OCI-LY7 (cell line): ENCODE measurements around the gene MUC6. TPM values are rescaled to one million over a fixed set of nuclear protein-coding genes. Genes with fewer than 3 reads are reported as not detected.

Source experiments
- BruUV-seq: library from RNA; stranded (reverse); fragments of 400-500 nt; replicated peaks from 2 replicates; lab custom pipeline; 2021; lab: Mats Ljungman, UMichigan
- CTCF ChIA-PET: fragments of 300-600 bp; sonication (Branson Sonifier 250); formaldehyde crosslinking; loops from one replicate; lab custom pipeline; 2022; ENCODE audit warnings: antibody characterized with exemption; ENCODE audit not compliant: unreplicated experiment; lab: Charles Lee
- POLR2A ChIA-PET: fragments of 300-600 bp; sonication (Branson Sonifier 250); formaldehyde crosslinking; loops from one replicate; lab custom pipeline; 2022; ENCODE audit warnings: antibody characterized with exemption; lab: Charles Lee
- DNase-seq: peaks from one replicate; pipeline ENCODE4 v3.0.0-alpha.2; 2015; ENCODE audit warnings: low spot score
- H2AFZ ChIP-seq: fragments of 200-600 bp; sonication (generic), shearing (Covaris generic); 2 replicates; pipeline ENCODE4 v1.6.1; 2014; ENCODE audit warnings: mild to moderate bottlenecking, antibody characterized with exemption, low read length, moderate library complexity
- H3K27ac ChIP-seq: fragments of 200-600 bp; sonication (generic); 2 replicates; pipeline ENCODE4 v1.5.1; 2014; ENCODE audit warnings: mixed run types, low read depth, mild to moderate bottlenecking, moderate library complexity, low read length, inconsistent platforms; ENCODE audit not compliant: poor library complexity, severe bottlenecking
- H3K36me3 ChIP-seq: fragments of 200-600 bp; sonication (generic); 2 replicates; pipeline ENCODE4 v1.6.1; 2014; ENCODE audit warnings: mild to moderate bottlenecking, antibody characterized with exemption, low read length, moderate library complexity, mixed read lengths; ENCODE audit not compliant: insufficient read depth
- H3K4me1 ChIP-seq: fragments of 200-600 bp; sonication (generic); 2 replicates; pipeline ENCODE4 v1.5.1; 2014; ENCODE audit warnings: mild to moderate bottlenecking, low read length; ENCODE audit not compliant: insufficient read depth, poor library complexity, severe bottlenecking
- H3K4me2 ChIP-seq: fragments of 200-600 bp; sonication (generic); 2 replicates; pipeline ENCODE4 v1.6.1; 2014; ENCODE audit warnings: mild to moderate bottlenecking, low read length
- H3K4me3 ChIP-seq: fragments of 200-600 bp; sonication (generic); 2 replicates; pipeline ENCODE4 v1.5.1; 2014; ENCODE audit warnings: mild to moderate bottlenecking, low read depth, low read length; ENCODE audit not compliant: poor library complexity, severe bottlenecking
- H3K79me2 ChIP-seq: fragments of 200-600 bp; sonication (generic); 2 replicates; pipeline ENCODE4 v1.6.1; 2016; ENCODE audit warnings: low read depth, mild to moderate bottlenecking, low read length, moderate library complexity, mixed read lengths; ENCODE audit not compliant: insufficient read depth
- H3K9me2 ChIP-seq: fragments of 200-600 bp; sonication (generic); 2 replicates; pipeline ENCODE4 v1.6.1; 2016; ENCODE audit warnings: mild to moderate bottlenecking, low read length, mixed read lengths; ENCODE audit not compliant: insufficient read depth
- H3K9me3 ChIP-seq: fragments of 200-600 bp; sonication (generic); 2 replicates; pipeline ENCODE4 v1.6.1; 2014; ENCODE audit warnings: mild to moderate bottlenecking, mixed run types, low read length, mixed read lengths
- H4K20me1 ChIP-seq: fragments of 200-600 bp; sonication (generic); 2 replicates; pipeline ENCODE4 v1.6.1; 2014; ENCODE audit warnings: mild to moderate bottlenecking, antibody characterized with exemption, low read length, moderate library complexity, mixed read lengths; ENCODE audit not compliant: insufficient read depth
- CTCF ChIP-seq: fragments of 200-600 bp; sonication (generic); conservative IDR thresholded peaks from 2 replicates; pipeline ENCODE4 v1.5.1; 2014; ENCODE audit warnings: mild to moderate bottlenecking, antibody characterized with exemption, low read length, moderate library complexity, mixed read lengths
- EZH2phosphoT487 ChIP-seq: fragments of 200-600 bp; sonication (generic); IDR thresholded peaks from 2 replicates; pipeline ENCODE4 v1.6.1; 2018; ENCODE audit warnings: low read depth, borderline replicate concordance, mild to moderate bottlenecking, mixed run types, antibody characterized with exemption, low read length, moderate library complexity, mixed read lengths
- intact Hi-C: fragments of 100-400 bp; cut with micrococcal nuclease; formaldehyde crosslinking; loops from one replicate; pipeline ENCODE4 v1.10.0; 2022; ENCODE audit not compliant: unreplicated experiment
- total RNA-seq, 2 experiments: library from RNA; depleted of rRNA in 1 of 2; stranded (reverse); fragments of >200 nt in 1 of 2; shearing (Covaris generic) in 1 of 2; gene quantifications; 2 replicates each; pipeline ENCODE4 v1.2.3, GENCODE V29; 2014 to 2022

Gene MUC6
- total RNA-seq, 2 experiments from 2014 or later: not detected

- Histone ChIP-seq H3K79me2 (no peaks in the 10 kb centered on the region), H3K9me3 (no peaks in the 10 kb centered on the region), H3K36me3 (no peaks in the 10 kb centered on the region), H4K20me1 (no peaks in the 10 kb centered on the region), H3K4me2 (no peak overlapping the region), H3K4me3 (no peak overlapping the region), H3K4me1 (no peaks in the 10 kb centered on the region), H2AFZ (peak overlapping the region; percentile 51; the same call in 1 of the 2 replicates), H3K9me2 (no peaks in the 10 kb centered on the region), H3K27ac (no peak overlapping the region)
- intact Hi-C loops: loop anchor here (1.0 kb wide), 2 partner anchors 125 to 202 kb away; partner anchors contain the start of gene AP2A2
- BruUV-seq: no TSS peak
- ChIA-PET CTCF (interaction anchor here (0.9 kb wide), 1 partner anchor 202 kb away, joined by 3 read pairs; no protein-coding TSS in a partner anchor), POLR2A (no interaction called here)
- TF ChIP-seq CTCF: peak; percentile 87
- TF ChIP-seq EZH2phosphoT487: no peak
- DNase-seq: peak; percentile 79
These were observed 14.2 kb upstream of the MUC6 start for GRCh38 chr11:1050581-1051355.

GRCh38 chr11:1049911-1050580, 13.5 kb upstream of the MUC6 start:
- H3K9me3 ChIP-seq: no peaks in the 10 kb centered on the region
- POLR2A ChIA-PET: no interaction called here
- H4K20me1 ChIP-seq: no peaks in the 10 kb centered on the region
- H3K4me3 ChIP-seq: no peak overlapping the region
- H2AFZ ChIP-seq: no peak overlapping the region
- no peaks in the 10 kb centered on the region for H3K4me1 ChIP-seq
- intact Hi-C loops: no loop called here
- no peak overlapping the region for H3K4me2 ChIP-seq
- H3K36me3 ChIP-seq: no peaks in the 10 kb centered on the region
- BruUV-seq: no TSS peak
- TF ChIP-seq EZH2phosphoT487 (no peak), CTCF (no peak)
- CTCF ChIA-PET: no interaction called here
- H3K9me2 ChIP-seq: no peaks in the 10 kb centered on the region
- DNase-seq: no peak
- H3K27ac ChIP-seq: no peak overlapping the region
- H3K79me2 ChIP-seq: no peaks in the 10 kb centered on the region
